ENCODE results near the gene RNASEH2A.
A peak's percentile ranks its signal among the peaks of the same experiment; 100 is the strongest.
"Not testable (repeated sequence)": the region's sequence is repeated elsewhere in the genome, so short reads cannot be mapped to it uniquely, and the experiment has no call there.

RNASEH2A gene

GRCh38 chr19:12804051-12804450 is 2.3 kb upstream of the RNASEH2A start:
- no peaks in the 10 kb centered on the region for H3K27me3 ChIP-seq (ENCODE audit: insufficient read depth, poor library complexity, severe bottlenecking)
- peaks cover 3% of the 10 kb centered on the region for H3K4me1 ChIP-seq (ENCODE audit: insufficient read depth, poor library complexity, severe bottlenecking)
- no peak for TF ChIP-seq CTCF (IDR thresholded peaks at IDR 0.05; ENCODE audit: poor library complexity, severe bottlenecking)

GRCh38 chr19:12815088-12815487 is 8.7 kb downstream of the RNASEH2A start:
- ATAC-seq (ENCODE audit: low read depth) = no peak
- Histone ChIP-seq H3K27me3 (ENCODE audit: insufficient read depth, poor library complexity, severe bottlenecking) (no peaks in the 10 kb centered on the region), H3K27ac (ENCODE audit: poor library complexity, severe bottlenecking) (no peak overlapping the region), H3K4me3 (ENCODE audit: severe bottlenecking) (no peak overlapping the region), H3K4me1 (ENCODE audit: insufficient read depth, poor library complexity, severe bottlenecking) (no peaks in the 10 kb centered on the region), H3K36me3 (ENCODE audit: low read depth) (peaks cover 39% of the 10 kb centered on the region), H3K9me3 (ENCODE audit: severe bottlenecking) (no peaks in the 10 kb centered on the region)
- TF ChIP-seq CTCF (IDR thresholded peaks at IDR 0.05; ENCODE audit: poor library complexity, severe bottlenecking) = no peak
- DNase-seq (ENCODE audit: low spot score) = no peak

More at GRCh38 chr19:12804051-12804450, 2.3 kb upstream of the RNASEH2A start:
- Histone ChIP-seq H3K27ac (ENCODE audit: poor library complexity, severe bottlenecking) (no peak overlapping the region), H3K36me3 (ENCODE audit: low read depth) (peaks cover 37% of the 10 kb centered on the region), H3K4me3 (ENCODE audit: severe bottlenecking) (no peak overlapping the region), H3K9me3 (ENCODE audit: severe bottlenecking) (no peaks in the 10 kb centered on the region)
- DNase-seq (ENCODE audit: low spot score) = no peak
- no peak for ATAC-seq (ENCODE audit: low read depth)

GRCh38 chr19:12817188-12817587 is 10.8 kb downstream of the RNASEH2A start:
- not testable (repeated sequence) for ATAC-seq (ENCODE audit: low read depth); H3K27ac ChIP-seq (ENCODE audit: poor library complexity, severe bottlenecking); DNase-seq (ENCODE audit: low spot score); H3K9me3 ChIP-seq (ENCODE audit: severe bottlenecking); H3K27me3 ChIP-seq (ENCODE audit: insufficient read depth, poor library complexity, severe bottlenecking); H3K4me3 ChIP-seq (ENCODE audit: severe bottlenecking); H3K4me1 ChIP-seq (ENCODE audit: insufficient read depth, poor library complexity, severe bottlenecking)
- peaks cover 20% of the 10 kb centered on the region for H3K36me3 ChIP-seq (ENCODE audit: low read depth)

GRCh38 chr19:12817810-12818209 is 11.4 kb downstream of the RNASEH2A start:
- not testable (repeated sequence) for H3K4me1 ChIP-seq (ENCODE audit: insufficient read depth, poor library complexity, severe bottlenecking); ATAC-seq (ENCODE audit: low read depth); H3K27ac ChIP-seq (ENCODE audit: poor library complexity, severe bottlenecking); DNase-seq (ENCODE audit: low spot score); H3K27me3 ChIP-seq (ENCODE audit: insufficient read depth, poor library complexity, severe bottlenecking); H3K9me3 ChIP-seq (ENCODE audit: severe bottlenecking); H3K4me3 ChIP-seq (ENCODE audit: severe bottlenecking)
- peaks cover 15% of the 10 kb centered on the region for H3K36me3 ChIP-seq (ENCODE audit: low read depth)

- ATAC-seq (ENCODE audit: low read depth) (peak; percentile 34; the same call in 1 of the 3 replicates), DNase-seq (ENCODE audit: low spot score) (no peak)
- Histone ChIP-seq H3K27me3 (ENCODE audit: insufficient read depth, poor library complexity, severe bottlenecking) (no peaks in the 10 kb centered on the region), H3K9me3 (ENCODE audit: severe bottlenecking) (no peaks in the 10 kb centered on the region), H3K27ac (ENCODE audit: poor library complexity, severe bottlenecking) (no peak overlapping the region), H3K36me3 (ENCODE audit: low read depth) (no peaks in the 10 kb centered on the region), H3K4me3 (ENCODE audit: severe bottlenecking) (no peak overlapping the region), H3K4me1 (ENCODE audit: insufficient read depth, poor library complexity, severe bottlenecking) (no peaks in the 10 kb centered on the region)
- no peak for TF ChIP-seq CTCF (IDR thresholded peaks at IDR 0.05; ENCODE audit: poor library complexity, severe bottlenecking)
Measured at GRCh38 chr19:12821761-12822160, 15.4 kb downstream of the RNASEH2A start.

GRCh38 chr19:12825254-12826131 is 19.1 kb downstream of the RNASEH2A start:
- H3K9me3 ChIP-seq (ENCODE audit: severe bottlenecking) = no peaks in the 10 kb centered on the region
- no peaks in the 10 kb centered on the region for H3K27me3 ChIP-seq (ENCODE audit: insufficient read depth, poor library complexity, severe bottlenecking)
- DNase-seq (ENCODE audit: low spot score) (no peak), ATAC-seq (ENCODE audit: low read depth) (peak; percentile 43; the same call in 1 of the 3 replicates)
- H3K27ac ChIP-seq (ENCODE audit: poor library complexity, severe bottlenecking) = no peak overlapping the region
- peak; percentile 65 for TF ChIP-seq CTCF (IDR thresholded peaks at IDR 0.05; ENCODE audit: poor library complexity, severe bottlenecking)
- no peak overlapping the region for H3K4me3 ChIP-seq (ENCODE audit: severe bottlenecking)
- H3K36me3 ChIP-seq (ENCODE audit: low read depth) = no peaks in the 10 kb centered on the region
- H3K4me1 ChIP-seq (ENCODE audit: insufficient read depth, poor library complexity, severe bottlenecking) = no peaks in the 10 kb centered on the region
